Dermis microvascular lymphatic vessel endothelial cell (primary cell): ENCODE data around the gene WASHC2C. TPM values are rescaled to one million over a fixed set of nuclear protein-coding genes. Genes with fewer than 3 reads are reported as not detected.
A peak's percentile ranks its signal among the peaks of the same experiment; 100 is the strongest.
"Not testable (repeated sequence)": the region's sequence is repeated elsewhere in the genome, so short reads cannot be mapped to it uniquely, and the experiment has no call there.

Source experiments
- DNase-seq, 2 donors: peaks; one replicate each; pipeline versions ENCODE4 v3.0.0 to v3.0.0-alpha.2; 2010; ENCODE audit warnings: low read depth in 2 of 2
- total RNA-seq: library from RNA; depleted of rRNA; stranded (reverse); fragments of >200 nt; gene quantifications from 2 replicates; pipeline ENCODE4 v1.2.1, GENCODE V29; 2014

The WASHC2C gene, protein sequence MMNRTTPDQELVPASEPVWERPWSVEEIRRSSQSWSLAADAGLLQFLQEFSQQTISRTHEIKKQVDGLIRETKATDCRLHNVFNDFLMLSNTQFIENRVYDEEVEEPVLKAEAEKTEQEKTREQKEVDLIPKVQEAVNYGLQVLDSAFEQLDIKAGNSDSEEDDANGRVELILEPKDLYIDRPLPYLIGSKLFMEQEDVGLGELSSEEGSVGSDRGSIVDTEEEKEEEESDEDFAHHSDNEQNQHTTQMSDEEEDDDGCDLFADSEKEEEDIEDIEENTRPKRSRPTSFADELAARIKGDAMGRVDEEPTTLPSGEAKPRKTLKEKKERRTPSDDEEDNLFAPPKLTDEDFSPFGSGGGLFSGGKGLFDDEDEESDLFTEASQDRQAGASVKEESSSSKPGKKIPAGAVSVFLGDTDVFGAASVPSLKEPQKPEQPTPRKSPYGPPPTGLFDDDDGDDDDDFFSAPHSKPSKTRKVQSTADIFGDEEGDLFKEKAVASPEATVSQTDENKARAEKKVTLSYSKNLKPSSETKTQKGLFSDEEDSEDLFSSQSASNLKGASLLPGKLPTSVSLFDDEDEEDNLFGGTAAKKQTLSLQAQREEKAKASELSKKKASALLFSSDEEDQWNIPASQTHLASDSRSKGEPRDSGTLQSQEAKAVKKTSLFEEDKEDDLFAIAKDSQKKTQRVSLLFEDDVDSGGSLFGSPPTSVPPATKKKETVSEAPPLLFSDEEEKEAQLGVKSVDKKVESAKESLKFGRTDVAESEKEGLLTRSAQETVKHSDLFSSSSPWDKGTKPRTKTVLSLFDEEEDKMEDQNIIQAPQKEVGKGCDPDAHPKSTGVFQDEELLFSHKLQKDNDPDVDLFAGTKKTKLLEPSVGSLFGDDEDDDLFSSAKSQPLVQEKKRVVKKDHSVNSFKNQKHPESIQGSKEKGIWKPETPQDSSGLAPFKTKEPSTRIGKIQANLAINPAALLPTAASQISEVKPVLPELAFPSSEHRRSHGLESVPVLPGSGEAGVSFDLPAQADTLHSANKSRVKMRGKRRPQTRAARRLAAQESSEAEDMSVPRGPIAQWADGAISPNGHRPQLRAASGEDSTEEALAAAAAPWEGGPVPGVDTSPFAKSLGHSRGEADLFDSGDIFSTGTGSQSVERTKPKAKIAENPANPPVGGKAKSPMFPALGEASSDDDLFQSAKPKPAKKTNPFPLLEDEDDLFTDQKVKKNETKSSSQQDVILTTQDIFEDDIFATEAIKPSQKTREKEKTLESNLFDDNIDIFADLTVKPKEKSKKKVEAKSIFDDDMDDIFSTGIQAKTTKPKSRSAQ (N-terminal part only)
- 24.5 and 26.6 TPM in 2 replicates for total RNA-seq

- peak in 1 of 2 donors; percentile 39 for DNase-seq
Observed at GRCh38 chr10:45726703-45727420, at the start of gene WASHC2C. TSS of gene WASHC2C (plus strand) at chr10:45727266. CDS start at chr10:45727318, 52 bp downstream.

DNA sequence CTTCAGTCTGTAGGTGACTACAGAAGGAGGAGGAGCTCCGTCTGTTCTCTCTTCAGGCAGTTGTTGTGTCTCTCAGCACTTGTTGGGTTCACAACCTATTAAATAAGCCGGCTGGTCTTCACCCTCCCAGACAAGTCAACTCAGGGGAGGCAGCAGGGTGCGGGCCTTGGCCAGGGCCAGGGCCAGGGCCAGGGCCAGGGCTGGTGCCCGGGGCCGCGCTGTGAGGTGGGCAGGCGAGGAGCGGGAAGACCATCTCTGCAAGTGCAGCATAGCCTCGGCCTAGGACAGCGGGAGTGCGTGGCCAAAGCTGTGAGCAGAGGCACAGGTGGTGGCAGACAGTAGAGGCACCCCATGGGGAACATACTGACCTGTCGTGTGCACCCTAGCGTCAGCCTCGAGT lies 48.6 kb upstream of the WASHC2C start:
- DNase-seq = not testable (repeated sequence)

GRCh38 chr10:45710200-45710796 lies 16.8 kb upstream of the WASHC2C start:
- not testable (repeated sequence) for DNase-seq

GRCh38 chr10:45711223-45711622 lies 15.8 kb upstream of the WASHC2C start:
- peak in 1 of 2 donors; percentile 7 for DNase-seq

GRCh38 chr10:45717053-45717452 lies 10.0 kb upstream of the WASHC2C start:
- DNase-seq = not testable (repeated sequence)

GRCh38 chr10:45717642-45718041 lies 9.4 kb upstream of the WASHC2C start:
- DNase-seq = not testable (repeated sequence)

GRCh38 chr10:45721503-45721902 lies 5.6 kb upstream of the WASHC2C start:
- not testable (repeated sequence) for DNase-seq

- not testable (repeated sequence) for DNase-seq
Observed at GRCh38 chr10:45723851-45724250, 3.2 kb upstream of the WASHC2C start.

- not testable (repeated sequence) for DNase-seq
Observed at GRCh38 chr10:45727421-45727965, 427 bp downstream of the WASHC2C start.

DNA sequence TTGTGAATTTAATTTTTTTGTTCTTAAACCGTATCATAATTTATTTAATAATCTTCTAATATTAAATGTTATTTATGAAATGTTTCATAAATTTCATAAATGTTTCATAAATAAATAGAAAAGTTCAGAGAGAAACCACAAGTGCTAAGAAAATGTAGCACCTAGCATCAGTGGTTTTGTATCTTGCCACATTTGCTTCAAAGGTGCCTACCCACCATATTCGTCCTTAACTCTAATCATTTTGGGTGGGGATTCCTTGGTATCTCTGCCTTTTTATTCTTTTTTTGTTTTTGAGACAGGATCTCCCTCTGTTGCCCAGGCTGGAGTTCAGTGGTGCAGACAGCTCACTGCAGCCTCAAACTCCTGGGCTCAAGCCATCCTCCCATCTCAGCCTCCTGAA lies 7.4 kb downstream of the WASHC2C start:
- not testable (repeated sequence) for DNase-seq

- DNase-seq = not testable (repeated sequence)
Observed at GRCh38 chr10:45734867-45735266, 7.8 kb downstream of the WASHC2C start.

- DNase-seq = not testable (repeated sequence)
Observed at GRCh38 chr10:45741559-45741958, 14.5 kb downstream of the WASHC2C start.

DNA sequence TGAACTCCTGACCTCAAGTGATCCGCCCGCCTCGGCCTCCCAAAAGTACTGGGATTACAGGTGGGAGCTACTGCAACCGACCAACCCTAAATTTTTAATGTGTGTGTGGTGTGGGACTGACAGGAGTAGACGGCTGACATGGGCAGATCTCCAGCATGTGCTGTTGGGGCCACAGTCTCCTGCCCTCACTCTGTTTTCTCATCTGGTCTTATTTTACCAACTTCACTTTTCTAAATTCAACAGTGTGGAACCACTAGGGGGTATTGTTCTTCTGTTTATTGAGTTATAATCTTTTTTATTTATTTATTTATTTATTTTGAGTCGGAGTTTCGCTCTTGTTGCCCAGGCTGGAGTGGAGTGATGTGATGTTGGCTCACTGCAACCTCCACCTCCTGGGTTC lies 14.9 kb downstream of the WASHC2C start:
- not testable (repeated sequence) for DNase-seq

GRCh38 chr10:45751141-45751540 lies 24.1 kb downstream of the WASHC2C start:
- not testable (repeated sequence) for DNase-seq

GRCh38 chr10:45752210-45752609 lies 25.1 kb downstream of the WASHC2C start:
- not testable (repeated sequence) for DNase-seq

DNA sequence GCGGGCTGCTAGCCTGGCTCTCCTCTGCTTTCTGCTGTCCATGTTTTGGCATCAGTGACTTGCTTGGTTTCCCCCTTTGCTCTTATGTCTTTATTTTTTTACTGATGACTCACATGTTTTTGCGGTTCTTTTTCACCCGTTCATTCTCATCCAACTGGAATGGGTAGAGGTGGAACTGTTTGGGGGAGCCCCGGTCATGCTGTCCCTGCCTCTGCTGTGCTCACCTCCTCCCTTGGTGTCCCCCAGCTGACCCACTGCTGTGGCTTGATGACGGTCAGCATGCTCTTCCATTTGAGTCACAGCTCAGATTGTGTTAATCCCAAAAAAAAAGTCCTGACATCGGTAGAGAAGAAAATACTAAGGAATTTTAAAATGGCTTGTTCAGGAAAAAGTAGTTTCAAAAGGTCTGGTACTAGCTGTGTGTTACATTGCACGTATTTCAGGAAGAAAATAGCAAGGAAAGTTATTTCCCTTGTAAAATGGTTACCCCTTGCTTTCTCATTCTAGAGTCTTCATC lies 27.0 kb downstream of the WASHC2C start:
- not testable (repeated sequence) for DNase-seq

DNA sequence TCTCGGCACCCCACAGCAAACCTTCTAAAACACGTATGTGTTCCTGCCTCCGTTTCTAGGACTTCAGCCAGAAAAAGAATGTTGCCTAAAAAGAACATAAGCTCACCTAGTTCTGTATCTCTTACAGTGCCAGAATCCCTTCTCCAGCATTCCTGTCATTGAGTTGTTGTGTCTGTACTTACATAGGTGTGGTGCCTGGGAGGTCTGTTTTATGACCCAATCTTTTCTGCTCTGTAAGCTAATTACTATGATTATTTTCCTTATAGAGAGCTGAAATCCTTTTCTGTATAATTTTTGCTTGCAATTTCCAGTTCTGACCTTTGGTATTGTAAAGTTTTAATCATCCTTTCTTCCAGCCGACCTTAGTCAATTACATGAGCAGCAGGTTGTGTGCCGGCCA lies 28.0 kb downstream of the WASHC2C start:
- not testable (repeated sequence) for DNase-seq

DNA sequence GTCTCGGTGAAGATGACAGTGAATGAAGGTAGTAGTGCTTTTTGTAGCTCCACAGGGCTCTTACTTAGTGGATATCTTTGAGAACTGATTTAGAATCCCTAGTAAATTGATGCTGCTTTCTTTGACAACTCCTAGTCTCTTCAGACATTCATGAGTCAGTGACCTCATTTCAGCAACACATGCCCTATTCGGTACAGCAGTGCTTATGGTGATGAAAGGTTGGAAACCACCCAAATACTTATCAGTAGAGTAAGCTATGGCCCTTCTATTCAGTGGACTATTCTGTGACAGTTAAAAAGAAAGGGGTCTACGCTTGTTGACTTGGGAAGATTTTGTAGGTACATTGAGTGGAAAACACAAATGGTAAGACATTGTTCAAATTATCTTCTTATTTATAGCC lies 29.0 kb downstream of the WASHC2C start:
- DNase-seq = not testable (repeated sequence)

DNA sequence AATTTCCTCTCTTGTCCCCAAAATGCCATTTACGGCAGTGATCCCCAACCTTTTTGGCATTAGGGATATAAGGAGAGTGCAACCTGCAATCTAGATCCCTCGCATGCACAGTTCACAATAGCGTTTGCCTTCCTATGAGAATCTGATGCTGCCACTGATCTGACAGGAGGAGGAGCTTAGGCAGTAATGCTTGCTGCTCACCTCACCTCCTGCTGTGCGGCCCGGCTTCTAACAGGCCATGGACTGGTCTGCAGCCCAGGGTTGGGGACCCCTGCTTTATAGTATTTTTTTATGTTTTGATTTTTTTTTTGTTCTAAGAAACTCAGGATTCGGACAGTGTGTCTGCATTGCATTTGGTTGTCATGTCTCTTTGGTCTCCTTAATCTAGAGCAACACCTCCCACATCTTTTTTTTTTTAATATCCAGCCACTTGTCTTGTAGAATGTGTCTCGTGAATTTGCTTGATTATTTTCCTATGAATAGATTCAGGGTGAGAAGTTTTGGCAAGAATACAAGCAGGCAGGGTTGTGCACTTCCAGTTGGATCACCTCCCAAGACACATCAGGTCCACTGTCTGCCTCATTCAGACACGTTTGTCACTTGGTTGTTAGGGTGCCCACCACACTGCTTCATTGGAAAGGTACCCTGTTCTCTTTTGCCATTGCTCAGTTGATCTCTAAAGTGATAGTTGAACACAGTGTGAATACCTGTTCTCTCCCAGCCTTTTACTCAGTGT lies 30.8 kb downstream of the WASHC2C start:
- peak in 1 of 2 donors; percentile 0 for DNase-seq
